ENCODE data around the gene STARD7. TPM values are rescaled to one million over a fixed set of nuclear protein-coding genes. Genes with fewer than 3 reads are reported as not detected.

Gene STARD7
- total RNA-seq, 1 donor from 2014 or later = 248 TPM

- no peak for DNase-seq (ENCODE audit: low read depth)
Measured at GRCh38 chr2:96137321-96138178, 71.1 kb downstream of the STARD7 start.

GRCh38 chr2:96136129-96136720 is 72.4 kb downstream of the STARD7 start:
- DNase-seq (ENCODE audit: low read depth) = peak; percentile 28

- no peak for DNase-seq (ENCODE audit: low read depth)
Measured at GRCh38 chr2:96135621-96136020, 73.0 kb downstream of the STARD7 start.

GRCh38 chr2:96135171-96135570 is 73.5 kb downstream of the STARD7 start:
- DNase-seq (ENCODE audit: low read depth) = no peak

Other genes starting within 250 kb of the STARD7 start
- 16.6 and 29.1 TPM in 2 replicates for gene ANKRD36C, start 217.0 kb downstream of the STARD7 start, total RNA-seq
- gene GPAT2, start 173.9 kb downstream of the STARD7 start, total RNA-seq = not detected in 2 replicates
- not detected in 2 replicates for gene ADRA2B, start 92.3 kb downstream of the STARD7 start, total RNA-seq
- not detected in 2 replicates for gene ASTL, start 70.3 kb downstream of the STARD7 start, total RNA-seq
- 1.6 and 1.9 TPM in 2 replicates for gene DUSP2, start 63.4 kb downstream of the STARD7 start, total RNA-seq
- 38.9 and 45.2 TPM in 2 replicates for gene TMEM127, start 57.2 kb upstream of the STARD7 start, total RNA-seq
- gene CIAO1, start 57.4 kb upstream of the STARD7 start, total RNA-seq = 101 and 125 TPM in 2 replicates
- gene SNRNP200, start 96.7 kb upstream of the STARD7 start, total RNA-seq = 37.6 and 38.0 TPM in 2 replicates
- gene ITPRIPL1, start 116.5 kb upstream of the STARD7 start, total RNA-seq = 0.29 TPM in 1 of 2 replicates, not detected in the other
- gene NCAPH, start 126.9 kb upstream of the STARD7 start, total RNA-seq = 0.59 TPM in 1 of 2 replicates, not detected in the other